ENCODE data around the gene TNFRSF1A.

- TF ChIP-seq CTCF (IDR thresholded peaks at IDR 0.05; ENCODE audit: insufficient read depth, low read length, poor library complexity, severe bottlenecking) (no peak), EZH2phosphoT487 (conservative IDR thresholded peaks at IDR 0.05; ENCODE audit: low read length) (no peak)
Observed at GRCh38 chr12:6343518-6343917, 1.6 kb upstream of the TNFRSF1A start.

Data from SU-DHL-6 (cell line).